ENCODE measurements around the gene TGFBR1. TPM values are rescaled to one million over a fixed set of nuclear protein-coding genes. Genes with fewer than 3 reads are reported as not detected.
A peak's percentile ranks its signal among the peaks of the same experiment; 100 is the strongest.

The TGFBR1 gene
- total and polyA plus RNA-seq, 5 donors from 2014 or later, result 18.0 to 27.0 (median 19.4) TPM

GRCh38 chr9:99173570-99174504 lies 68.9 kb downstream of the TGFBR1 start:
- Histone ChIP-seq H3K27ac (ENCODE audit: insufficient read depth, low read length, poor library complexity, severe bottlenecking) (no peak overlapping the region), H3K4me1 (ENCODE audit: control insufficient read depth, insufficient read depth, low read length, poor library complexity, severe bottlenecking) (no peaks in the 10 kb centered on the region), H3K9me3 (ENCODE audit: control insufficient read depth in 2 of 2, low read length in 2 of 2) (no peaks in the 10 kb centered on the region), H3K27me3 (ENCODE audit: control insufficient read depth, insufficient read depth, low read length) (no peaks in the 10 kb centered on the region), H3K36me3 (ENCODE audit: control insufficient read depth, insufficient read depth, low read length) (no peaks in the 10 kb centered on the region), H3K4me3 (ENCODE audit: low read depth, low read length) (no peak overlapping the region)
- H3K4me3 Mint-ChIP-seq, result no peak overlapping the region
- ATAC-seq (ENCODE audit: low read depth in 2 of 2) (no peak), DNase-seq (no peak)
- peaks cover 0 to 2% (median 0%) of the 10 kb centered on the region in 7 donors for H3K9me3 Mint-ChIP-seq
- H3K27me3 Mint-ChIP-seq, result peaks cover 4% of the 10 kb centered on the region
- H3K4me1 Mint-ChIP-seq, result peaks cover 0 to 3% (median 0%) of the 10 kb centered on the region in 4 donors
- H3K27ac Mint-ChIP-seq, result no peak overlapping the region
- peaks cover 7% of the 10 kb centered on the region for H3K36me3 Mint-ChIP-seq

GRCh38 chr9:99176527-99177013 lies 71.7 kb downstream of the TGFBR1 start:
- Histone ChIP-seq H3K9me3 (ENCODE audit: control insufficient read depth in 2 of 2, low read length in 2 of 2) (no peaks in the 10 kb centered on the region), H3K36me3 (ENCODE audit: control insufficient read depth, insufficient read depth, low read length) (no peaks in the 10 kb centered on the region), H3K4me3 (ENCODE audit: low read depth, low read length) (no peak overlapping the region), H3K27ac (ENCODE audit: insufficient read depth, low read length, poor library complexity, severe bottlenecking) (no peak overlapping the region), H3K27me3 (ENCODE audit: control insufficient read depth, insufficient read depth, low read length) (no peaks in the 10 kb centered on the region), H3K4me1 (ENCODE audit: control insufficient read depth, insufficient read depth, low read length, poor library complexity, severe bottlenecking) (no peaks in the 10 kb centered on the region)
- Mint-ChIP-seq H3K27me3 (no peaks in the 10 kb centered on the region), H3K36me3 (peaks cover 6% of the 10 kb centered on the region), H3K4me1 (peaks cover 0 to 3% (median 2%) of the 10 kb centered on the region in 4 donors), H3K9me3 (peaks cover 0 to 2% (median 0%) of the 10 kb centered on the region in 7 donors), H3K4me3 (no peak overlapping the region), H3K27ac (peak overlapping the region in 2 of 3 donors; percentile 11 to 53)
- ATAC-seq (ENCODE audit: low read depth in 2 of 2) (no peak), DNase-seq (no peak)

GRCh38 chr9:99177576-99178366 lies 72.9 kb downstream of the TGFBR1 start:
- no peaks in the 10 kb centered on the region for H3K27me3 Mint-ChIP-seq
- H3K4me3 Mint-ChIP-seq, result peak overlapping the region in 1 of 4 donors; percentile 17
- H3K36me3 ChIP-seq (ENCODE audit: control insufficient read depth, insufficient read depth, low read length), result no peaks in the 10 kb centered on the region
- no peaks in the 10 kb centered on the region for H3K4me1 ChIP-seq (ENCODE audit: control insufficient read depth, insufficient read depth, low read length, poor library complexity, severe bottlenecking)
- no peak overlapping the region for H3K27ac ChIP-seq (ENCODE audit: insufficient read depth, low read length, poor library complexity, severe bottlenecking)
- peaks cover 0 to 6% (median 2%) of the 10 kb centered on the region in 4 donors for H3K4me1 Mint-ChIP-seq
- no peaks in the 10 kb centered on the region for H3K9me3 ChIP-seq (ENCODE audit: control insufficient read depth in 2 of 2, low read length in 2 of 2)
- peak overlapping the region in 1 of 3 donors; percentile 79 for H3K27ac Mint-ChIP-seq
- H3K27me3 ChIP-seq (ENCODE audit: control insufficient read depth, insufficient read depth, low read length), result no peaks in the 10 kb centered on the region
- no peak for ATAC-seq (ENCODE audit: low read depth in 2 of 2)
- DNase-seq, result no peak
- no peaks in the 10 kb centered on the region for H3K36me3 Mint-ChIP-seq
- H3K9me3 Mint-ChIP-seq, result peaks cover 0 to 2% (median 0%) of the 10 kb centered on the region in 7 donors
- no peak overlapping the region for H3K4me3 ChIP-seq (ENCODE audit: low read depth, low read length)

- H3K27me3 Mint-ChIP-seq, result no peaks in the 10 kb centered on the region
- peaks cover 0 to 10% (median 4%) of the 10 kb centered on the region in 4 donors for H3K4me1 Mint-ChIP-seq
- ATAC-seq (ENCODE audit: low read depth in 2 of 2), result no peak
- H3K9me3 ChIP-seq (ENCODE audit: control insufficient read depth in 2 of 2, low read length in 2 of 2), result no peaks in the 10 kb centered on the region
- no peak overlapping the region for H3K4me3 Mint-ChIP-seq
- peaks cover 0 to 2% (median 0%) of the 10 kb centered on the region in 7 donors for H3K9me3 Mint-ChIP-seq
- no peaks in the 10 kb centered on the region for H3K4me1 ChIP-seq (ENCODE audit: control insufficient read depth, insufficient read depth, low read length, poor library complexity, severe bottlenecking)
- DNase-seq, result no peak
- H3K27ac Mint-ChIP-seq, result no peak overlapping the region
- H3K27me3 ChIP-seq (ENCODE audit: control insufficient read depth, insufficient read depth, low read length), result no peaks in the 10 kb centered on the region
- H3K27ac ChIP-seq (ENCODE audit: insufficient read depth, low read length, poor library complexity, severe bottlenecking), result no peak overlapping the region
- H3K4me3 ChIP-seq (ENCODE audit: low read depth, low read length), result no peak overlapping the region
- no peaks in the 10 kb centered on the region for H3K36me3 ChIP-seq (ENCODE audit: control insufficient read depth, insufficient read depth, low read length)
- H3K36me3 Mint-ChIP-seq, result no peaks in the 10 kb centered on the region
Measured at GRCh38 chr9:99178912-99179872, 74.3 kb downstream of the TGFBR1 start.

GRCh38 chr9:99180199-99180598 lies 75.3 kb downstream of the TGFBR1 start:
- H3K27me3 ChIP-seq (ENCODE audit: control insufficient read depth, insufficient read depth, low read length), result no peaks in the 10 kb centered on the region
- DNase-seq, result peak in 1 of 3 donors; percentile 33
- no peaks in the 10 kb centered on the region for H3K36me3 Mint-ChIP-seq
- H3K36me3 ChIP-seq (ENCODE audit: control insufficient read depth, insufficient read depth, low read length), result no peaks in the 10 kb centered on the region
- peaks cover 0 to 13% (median 7%) of the 10 kb centered on the region in 4 donors for H3K4me1 Mint-ChIP-seq
- peaks cover 0 to 2% (median 0%) of the 10 kb centered on the region in 7 donors for H3K9me3 Mint-ChIP-seq
- H3K27ac ChIP-seq (ENCODE audit: insufficient read depth, low read length, poor library complexity, severe bottlenecking), result no peak overlapping the region
- H3K4me1 ChIP-seq (ENCODE audit: control insufficient read depth, insufficient read depth, low read length, poor library complexity, severe bottlenecking), result peaks cover 5% of the 10 kb centered on the region
- no peaks in the 10 kb centered on the region for H3K9me3 ChIP-seq (ENCODE audit: control insufficient read depth in 2 of 2, low read length in 2 of 2)
- H3K4me3 Mint-ChIP-seq, result no peak overlapping the region
- no peaks in the 10 kb centered on the region for H3K27me3 Mint-ChIP-seq
- no peak for ATAC-seq (ENCODE audit: low read depth in 2 of 2)
- no peak overlapping the region for H3K27ac Mint-ChIP-seq
- H3K4me3 ChIP-seq (ENCODE audit: low read depth, low read length), result no peak overlapping the region

- peaks cover 0 to 2% (median 0%) of the 10 kb centered on the region in 7 donors for H3K9me3 Mint-ChIP-seq
- ATAC-seq (ENCODE audit: low read depth in 2 of 2) (no peak), DNase-seq (no peak)
- no peaks in the 10 kb centered on the region for H3K27me3 Mint-ChIP-seq
- no peak overlapping the region for H3K4me3 ChIP-seq (ENCODE audit: low read depth, low read length)
- no peak overlapping the region for H3K27ac ChIP-seq (ENCODE audit: insufficient read depth, low read length, poor library complexity, severe bottlenecking)
- no peaks in the 10 kb centered on the region for H3K9me3 ChIP-seq (ENCODE audit: control insufficient read depth in 2 of 2, low read length in 2 of 2)
- no peaks in the 10 kb centered on the region for H3K36me3 ChIP-seq (ENCODE audit: control insufficient read depth, insufficient read depth, low read length)
- H3K27ac Mint-ChIP-seq, result no peak overlapping the region
- no peak overlapping the region for H3K4me3 Mint-ChIP-seq
- no peaks in the 10 kb centered on the region for H3K36me3 Mint-ChIP-seq
- H3K27me3 ChIP-seq (ENCODE audit: control insufficient read depth, insufficient read depth, low read length), result no peaks in the 10 kb centered on the region
- H3K4me1 ChIP-seq (ENCODE audit: control insufficient read depth, insufficient read depth, low read length, poor library complexity, severe bottlenecking), result peaks cover 5% of the 10 kb centered on the region
- peaks cover 0 to 13% (median 7%) of the 10 kb centered on the region in 4 donors for H3K4me1 Mint-ChIP-seq
Measured at GRCh38 chr9:99180662-99181061, 75.7 kb downstream of the TGFBR1 start.

- Histone ChIP-seq H3K27ac (ENCODE audit: insufficient read depth, low read length, poor library complexity, severe bottlenecking) (no peak overlapping the region), H3K9me3 (ENCODE audit: control insufficient read depth in 2 of 2, low read length in 2 of 2) (no peaks in the 10 kb centered on the region)
Measured at GRCh38 chr9:99181206-99181605, 76.3 kb downstream of the TGFBR1 start.

More at GRCh38 chr9:99181206-99181605, 76.3 kb downstream of the TGFBR1 start:
- no peak for DNase-seq
- no peaks in the 10 kb centered on the region for H3K36me3 Mint-ChIP-seq
- Histone ChIP-seq H3K4me1 (ENCODE audit: control insufficient read depth, insufficient read depth, low read length, poor library complexity, severe bottlenecking) (peaks cover 5% of the 10 kb centered on the region), H3K36me3 (ENCODE audit: control insufficient read depth, insufficient read depth, low read length) (no peaks in the 10 kb centered on the region), H3K4me3 (ENCODE audit: low read depth, low read length) (no peak overlapping the region), H3K27me3 (ENCODE audit: control insufficient read depth, insufficient read depth, low read length) (no peaks in the 10 kb centered on the region)
- H3K4me1 Mint-ChIP-seq, result peaks cover 0 to 13% (median 7%) of the 10 kb centered on the region in 4 donors
- ATAC-seq (ENCODE audit: low read depth in 2 of 2), result no peak
- H3K27ac Mint-ChIP-seq, result no peak overlapping the region
- H3K27me3 Mint-ChIP-seq, result peaks cover 2% of the 10 kb centered on the region
- peaks cover 0 to 2% (median 0%) of the 10 kb centered on the region in 7 donors for H3K9me3 Mint-ChIP-seq
- H3K4me3 Mint-ChIP-seq, result no peak overlapping the region
